NCI-H2171 treated with DMSO at 0.1 percent for 48 hours (cell line): ENCODE data around the gene TMEM61.

Experiments used
- DNase-seq: peaks from one replicate; lab custom pipeline; 2025; lab: John Stamatoyannopoulos, UW

The TMEM61 gene

DNA sequence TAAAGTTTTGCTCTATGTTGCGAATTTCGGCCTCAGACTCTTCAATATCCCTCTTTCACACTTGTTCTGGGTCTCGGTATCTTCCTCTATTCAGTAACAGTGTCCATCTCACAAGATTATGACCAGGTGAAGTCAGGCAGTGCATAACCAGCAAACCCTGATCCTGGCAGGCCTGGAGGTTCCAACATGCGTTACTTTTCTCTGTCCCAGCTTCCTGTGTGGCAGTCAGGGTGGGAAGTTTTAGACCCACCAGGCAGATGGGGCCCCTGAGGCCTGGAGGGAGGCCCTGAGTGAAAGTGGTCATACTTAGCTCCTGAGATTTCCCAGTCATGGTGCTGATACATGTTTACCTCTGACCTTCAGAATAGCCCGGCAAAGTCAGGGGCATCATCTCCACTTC is 5.1 kb downstream of the TMEM61 start:
- DNase-seq = no peak

DNA sequence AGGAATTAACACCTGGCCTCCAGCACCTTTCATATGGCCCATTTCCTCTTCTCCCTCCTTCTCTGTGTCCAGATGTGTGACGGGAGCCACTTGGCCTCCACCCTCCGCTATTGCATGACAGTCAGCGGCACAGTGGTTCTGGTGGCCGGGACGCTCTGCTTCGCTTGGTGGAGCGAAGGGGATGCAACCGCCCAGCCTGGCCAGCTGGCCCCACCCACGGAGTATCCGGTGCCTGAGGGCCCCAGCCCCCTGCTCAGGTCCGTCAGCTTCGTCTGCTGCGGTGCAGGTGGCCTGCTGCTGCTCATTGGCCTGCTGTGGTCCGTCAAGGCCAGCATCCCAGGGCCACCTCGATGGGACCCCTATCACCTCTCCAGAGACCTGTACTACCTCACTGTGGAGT is 5.6 kb downstream of the TMEM61 start:
- DNase-seq = no peak

DNA sequence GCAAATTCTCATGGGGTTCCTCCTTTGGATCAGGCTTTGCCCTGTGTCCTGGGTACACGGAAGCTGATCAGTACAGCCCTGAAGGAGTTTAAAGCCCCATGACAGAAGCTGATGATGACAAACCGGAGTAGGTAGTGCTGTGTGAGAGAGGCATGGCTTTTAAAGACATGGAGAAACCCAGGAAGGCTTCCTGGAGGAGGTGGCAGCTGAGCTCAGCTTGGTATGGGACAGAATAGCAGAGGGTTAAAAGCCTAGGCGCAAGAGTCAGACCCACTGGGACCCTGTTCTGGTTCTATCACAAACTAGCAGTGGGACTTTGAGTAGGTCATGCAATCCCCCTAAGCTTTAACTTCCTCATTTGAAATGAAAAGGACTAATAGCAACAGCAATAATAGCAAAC is 6.1 kb downstream of the TMEM61 start:
- no peak for DNase-seq

DNA sequence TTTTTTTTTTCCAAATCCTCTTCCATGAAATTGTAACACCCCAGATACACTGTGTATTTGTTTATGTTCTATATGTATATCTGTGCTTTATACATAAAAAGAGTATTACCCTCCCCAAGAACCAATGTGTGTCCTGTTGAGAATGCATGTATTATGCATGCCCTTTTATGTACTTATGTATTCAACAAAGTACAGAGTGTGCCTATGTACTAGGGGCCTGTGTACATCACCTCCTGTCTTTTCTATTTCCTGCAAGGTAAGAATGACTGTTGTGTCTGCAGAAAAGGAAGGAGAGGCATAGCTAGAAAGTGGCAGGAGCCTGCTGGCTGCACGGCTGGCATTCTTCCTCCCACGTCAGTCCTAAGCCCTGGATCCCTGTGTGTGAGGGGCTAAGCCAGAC is 7.0 kb downstream of the TMEM61 start:
- DNase-seq = no peak

DNA sequence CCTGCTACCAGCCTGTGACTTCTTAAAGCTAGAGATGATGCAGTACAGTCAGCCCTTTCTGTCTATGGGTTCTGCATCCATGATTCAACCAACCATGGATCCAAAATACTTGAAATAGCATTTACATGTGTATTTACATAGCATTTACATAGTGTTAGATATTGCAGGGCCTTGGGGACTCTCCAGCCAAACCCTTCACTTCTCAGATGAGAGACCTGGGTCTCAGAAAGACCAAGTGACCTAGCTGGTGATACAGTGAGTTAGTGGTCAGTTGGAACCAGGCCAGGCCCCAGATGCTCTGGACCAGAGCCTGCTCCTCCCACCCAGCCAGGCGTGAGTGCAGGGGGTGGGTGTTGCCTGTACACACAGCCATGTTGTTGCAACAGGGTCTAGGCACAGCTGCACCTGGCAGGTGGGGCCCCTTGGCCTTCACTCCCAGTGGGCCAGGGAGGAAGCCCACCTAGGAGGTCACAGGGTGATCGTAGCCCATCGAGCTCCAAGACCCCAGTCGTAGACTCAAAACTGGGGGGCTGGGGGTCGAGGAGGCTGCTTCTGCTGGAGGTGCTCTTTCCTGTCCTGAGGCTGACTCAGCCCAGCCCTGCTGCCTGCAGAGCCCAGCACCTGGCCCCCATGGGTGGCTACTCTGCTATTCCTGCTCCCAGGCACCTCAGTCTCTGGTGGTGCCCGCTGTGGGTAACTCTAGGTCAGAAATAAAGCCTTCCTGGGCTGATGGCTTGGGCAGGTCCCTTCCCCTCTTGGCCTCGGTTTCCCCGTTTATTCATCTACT is 7.7 kb downstream of the TMEM61 start:
- DNase-seq = no peak

DNA sequence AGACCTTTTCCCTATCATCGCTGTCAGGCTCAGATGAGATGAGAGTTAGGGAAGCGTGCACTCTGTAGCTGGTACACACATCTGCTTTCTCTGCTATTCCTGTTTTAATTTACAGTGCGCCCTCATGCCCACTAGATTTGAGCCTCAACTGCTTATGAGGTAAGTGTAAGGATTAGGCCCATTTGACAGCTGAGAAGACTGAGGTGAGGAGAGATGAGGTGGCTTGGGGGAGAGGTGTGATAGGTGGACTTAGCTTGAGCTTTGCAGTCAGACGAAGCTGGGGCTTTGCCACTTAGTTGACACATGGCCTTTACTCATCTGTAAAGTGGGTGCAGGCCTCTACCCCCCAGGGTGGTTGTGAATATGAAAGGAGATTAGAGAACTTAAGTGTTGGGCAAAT is 8.5 kb downstream of the TMEM61 start:
- DNase-seq = no peak

DNA sequence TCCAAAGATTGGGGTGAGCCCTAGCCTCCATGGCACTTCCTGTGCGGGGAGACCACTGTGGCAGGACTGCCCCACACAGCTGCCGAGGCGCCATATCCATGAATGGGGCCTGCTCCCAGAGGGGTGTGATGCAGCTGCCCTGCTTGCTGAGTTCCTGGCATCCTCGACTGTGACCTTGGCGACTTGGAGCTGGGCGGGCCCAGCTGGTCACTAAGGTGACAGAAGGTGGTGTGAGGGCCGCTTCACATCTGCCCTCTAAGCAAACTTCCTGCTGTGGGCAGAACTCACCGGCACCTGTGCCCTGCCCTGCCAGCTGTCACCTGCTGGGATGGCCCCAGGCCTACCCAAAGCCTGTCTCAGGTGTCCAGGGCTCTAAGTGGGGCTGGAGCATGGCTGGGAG is 9.0 kb downstream of the TMEM61 start:
- peak; percentile 41 for DNase-seq

DNA sequence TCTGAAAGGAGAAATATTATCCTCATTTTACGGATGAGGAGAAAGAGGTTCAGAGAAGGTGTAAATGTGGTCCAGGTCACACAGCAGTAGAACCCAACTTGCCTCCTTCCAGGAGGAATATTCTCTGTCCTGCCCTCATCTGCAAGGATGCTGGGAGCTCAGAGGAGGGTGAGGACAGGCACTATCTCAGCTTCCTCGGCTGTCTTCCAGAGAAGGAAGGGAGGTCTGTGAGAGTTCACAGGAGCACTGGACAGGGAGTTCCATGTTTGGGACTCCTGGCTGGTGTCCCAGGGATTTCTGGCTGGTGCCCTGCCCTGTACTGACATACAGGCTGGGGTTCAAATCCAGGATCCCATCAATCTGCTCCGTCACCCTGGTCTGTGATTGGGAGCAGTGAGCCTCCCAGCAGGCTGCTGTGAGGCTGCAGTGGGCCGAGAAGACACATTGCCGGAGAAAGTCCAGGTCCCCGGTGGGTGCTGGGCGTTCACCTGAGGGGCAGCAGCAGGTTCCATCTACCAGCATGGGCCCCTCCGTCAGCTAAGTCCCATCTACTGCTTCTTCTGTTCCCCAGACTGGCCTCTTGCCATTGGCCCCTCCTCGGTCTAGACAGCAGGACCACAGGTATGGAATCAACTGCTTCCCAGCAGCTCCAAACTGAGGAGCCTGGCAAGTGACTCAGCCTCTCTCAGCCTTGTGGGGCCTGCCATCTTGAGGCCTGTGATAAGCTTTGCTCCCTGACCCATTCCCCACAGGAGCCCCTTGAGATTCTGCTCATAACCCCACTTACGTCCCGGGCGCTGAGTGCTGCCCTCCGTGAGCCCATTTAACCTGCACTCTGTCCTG is 9.8 kb downstream of the TMEM61 start:
- no peak for DNase-seq

DNA sequence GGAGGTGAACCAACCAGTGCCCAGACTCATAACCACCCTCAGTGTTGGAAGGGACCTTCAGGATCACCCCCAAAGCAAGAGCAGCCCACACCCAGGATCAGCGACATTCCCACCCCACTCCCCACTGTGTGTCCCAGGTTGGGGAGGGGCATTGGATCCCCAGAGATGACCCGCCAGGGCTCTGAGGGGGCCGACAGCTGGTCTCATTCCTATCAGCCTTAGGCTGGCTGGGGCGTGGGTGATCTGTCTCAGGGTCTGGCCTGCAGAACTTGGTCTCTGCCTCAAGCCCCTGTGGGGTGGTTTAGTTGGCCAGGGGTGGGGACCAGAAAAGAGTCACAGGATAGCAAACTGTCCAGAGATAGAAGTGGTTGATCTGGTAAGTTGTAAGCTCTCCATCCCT is 10.5 kb downstream of the TMEM61 start:
- no peak for DNase-seq

DNA sequence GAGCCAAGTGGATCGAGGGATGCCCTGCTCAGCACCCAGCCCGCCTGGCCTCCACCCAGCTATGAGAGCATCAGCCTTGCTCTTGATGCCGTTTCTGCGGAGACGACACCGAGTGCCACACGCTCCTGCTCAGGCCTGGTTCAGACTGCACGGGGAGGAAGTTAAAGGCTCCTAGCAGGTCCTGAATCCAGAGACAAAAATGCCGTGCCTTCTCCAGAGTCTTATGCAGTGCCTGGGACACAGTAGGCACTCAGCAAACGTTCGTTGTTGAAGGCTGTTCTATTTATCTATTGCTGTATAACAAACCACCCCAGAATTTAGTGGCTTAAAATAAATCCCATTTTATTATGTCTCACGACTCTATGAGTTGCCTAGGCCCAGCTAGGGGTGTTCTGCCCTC is 11.5 kb downstream of the TMEM61 start:
- DNase-seq = no peak

DNA sequence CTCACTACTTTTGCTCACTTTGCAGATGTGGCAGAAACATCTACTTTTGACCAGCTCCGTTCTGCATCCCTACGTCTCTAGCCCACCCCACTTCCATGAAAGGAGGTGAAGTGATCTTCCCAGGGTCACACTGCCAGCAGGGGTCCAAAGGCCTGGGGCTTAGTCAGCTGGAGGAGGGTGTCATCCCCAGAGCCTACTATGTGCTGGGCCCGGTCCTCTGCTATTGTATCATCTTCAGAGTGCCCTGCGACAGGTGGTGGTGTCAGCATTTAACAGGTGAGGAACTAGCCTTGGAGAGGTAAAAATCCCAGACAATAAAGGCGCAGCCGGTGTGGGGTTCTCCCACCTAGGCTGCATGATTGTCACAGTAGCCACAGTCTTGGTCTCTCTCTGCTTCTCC is 12.7 kb downstream of the TMEM61 start:
- no peak for DNase-seq

DNA sequence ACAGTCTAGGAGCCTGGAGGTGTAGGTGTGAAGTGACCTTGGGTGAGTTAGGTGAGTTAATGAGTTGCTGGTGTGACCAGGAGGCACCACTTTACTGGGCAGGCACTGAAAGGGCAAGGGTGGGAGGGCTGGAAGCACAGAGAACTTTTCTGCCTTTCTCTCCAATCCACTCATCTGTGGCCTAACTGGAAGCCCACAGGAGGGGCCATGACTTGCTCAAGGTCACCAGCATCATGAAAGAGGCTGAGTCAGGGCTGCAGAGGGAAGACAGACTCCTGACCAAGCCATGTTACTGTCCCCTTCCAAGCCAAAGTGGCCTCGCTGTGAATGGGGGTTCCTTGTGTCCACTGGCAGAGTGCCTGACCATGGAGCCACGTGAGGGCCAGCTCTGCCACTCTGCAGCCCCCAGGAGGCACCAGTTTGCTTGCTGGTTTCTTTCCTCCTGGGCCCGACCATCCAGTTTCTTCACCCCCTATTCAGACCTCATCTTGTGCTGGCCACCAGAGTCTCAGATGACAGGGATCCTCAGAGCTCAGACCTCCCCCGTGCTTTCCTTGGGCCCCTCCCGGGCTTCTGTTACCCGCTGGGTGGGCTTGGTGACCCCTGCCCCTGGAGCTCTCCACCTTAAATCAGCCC is 14.0 kb downstream of the TMEM61 start:
- no peak for DNase-seq

DNA sequence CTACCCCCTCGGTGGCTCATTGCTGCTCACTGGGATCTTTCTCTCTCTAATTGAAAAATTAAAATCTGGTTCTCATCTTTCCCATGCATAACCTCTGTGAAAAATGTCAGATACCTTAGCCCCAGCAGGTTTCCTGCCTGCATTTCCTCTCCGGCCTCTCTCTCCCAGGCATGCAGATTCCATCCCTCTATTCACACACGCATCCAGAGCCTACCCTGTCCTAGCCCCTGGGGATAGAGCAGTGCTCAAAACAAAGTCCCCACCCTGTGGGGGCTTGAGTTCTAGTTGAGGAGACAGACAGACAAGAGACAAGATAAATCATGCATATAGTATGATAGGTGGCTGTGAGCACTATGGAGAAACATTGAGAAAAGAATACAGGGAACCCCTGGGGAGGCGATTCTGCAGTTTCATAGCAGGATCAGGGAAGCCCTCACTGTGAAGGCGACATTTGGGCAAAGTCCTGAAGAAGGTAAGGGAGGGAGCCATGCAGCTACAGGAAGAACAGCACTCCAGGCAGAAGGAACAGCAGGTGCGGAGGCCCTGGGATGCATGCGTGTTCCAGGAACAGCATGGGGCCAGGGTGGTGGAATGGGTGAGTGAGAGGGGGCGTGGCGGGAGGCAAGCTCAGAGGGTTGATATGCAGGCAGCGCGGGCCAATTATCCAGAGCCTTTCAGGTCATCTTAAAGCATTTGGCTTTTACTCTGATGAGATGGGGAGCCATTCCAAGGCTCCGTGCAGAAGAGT is 14.8 kb downstream of the TMEM61 start:
- no peak for DNase-seq

DNA sequence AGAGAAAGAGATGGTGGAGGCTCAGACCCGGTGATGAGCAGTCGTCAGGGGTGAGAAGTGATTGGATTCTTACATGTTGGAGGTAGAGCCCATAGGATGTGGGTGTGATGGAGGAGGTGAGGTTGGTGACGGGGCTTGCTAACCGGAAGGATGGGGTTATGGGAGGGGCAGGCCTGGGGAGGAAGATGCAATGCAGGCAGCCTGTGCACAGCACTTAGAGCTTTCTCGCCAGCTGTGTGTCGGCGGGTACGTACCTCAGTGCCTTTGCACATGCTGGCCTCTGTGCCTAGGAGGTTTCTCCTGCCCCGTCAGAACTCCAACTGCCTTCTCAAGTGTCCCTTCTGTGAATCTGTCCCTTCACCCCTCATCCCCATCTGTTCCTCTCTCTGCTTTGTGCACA is 15.4 kb downstream of the TMEM61 start:
- no peak for DNase-seq

DNA sequence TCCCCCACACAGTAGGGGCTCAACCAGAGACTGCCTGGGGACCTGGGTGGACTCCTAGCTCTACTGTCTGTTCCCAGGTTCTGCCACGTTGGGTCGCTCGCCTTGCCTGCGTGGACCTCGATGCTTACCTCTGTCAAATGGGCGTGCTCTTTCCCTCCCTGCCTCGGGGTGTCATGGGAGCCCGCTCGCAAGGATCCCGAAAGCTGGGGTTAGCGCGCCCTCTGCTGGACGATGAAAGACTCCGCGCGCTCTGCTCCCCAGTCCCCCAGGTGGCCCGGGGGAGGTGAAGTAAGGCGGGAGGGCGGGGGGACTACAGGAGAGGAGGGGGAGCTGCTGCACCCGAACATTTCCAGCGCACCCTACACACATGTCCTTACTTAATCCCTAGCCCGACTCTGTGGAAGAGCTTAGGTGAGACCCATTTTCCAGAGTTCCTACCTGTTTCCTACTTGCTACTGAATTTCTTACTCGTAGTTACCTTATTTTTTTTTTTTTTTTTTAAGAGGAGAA is 16.0 kb downstream of the TMEM61 start:
- peak; percentile 69 for DNase-seq

DNA sequence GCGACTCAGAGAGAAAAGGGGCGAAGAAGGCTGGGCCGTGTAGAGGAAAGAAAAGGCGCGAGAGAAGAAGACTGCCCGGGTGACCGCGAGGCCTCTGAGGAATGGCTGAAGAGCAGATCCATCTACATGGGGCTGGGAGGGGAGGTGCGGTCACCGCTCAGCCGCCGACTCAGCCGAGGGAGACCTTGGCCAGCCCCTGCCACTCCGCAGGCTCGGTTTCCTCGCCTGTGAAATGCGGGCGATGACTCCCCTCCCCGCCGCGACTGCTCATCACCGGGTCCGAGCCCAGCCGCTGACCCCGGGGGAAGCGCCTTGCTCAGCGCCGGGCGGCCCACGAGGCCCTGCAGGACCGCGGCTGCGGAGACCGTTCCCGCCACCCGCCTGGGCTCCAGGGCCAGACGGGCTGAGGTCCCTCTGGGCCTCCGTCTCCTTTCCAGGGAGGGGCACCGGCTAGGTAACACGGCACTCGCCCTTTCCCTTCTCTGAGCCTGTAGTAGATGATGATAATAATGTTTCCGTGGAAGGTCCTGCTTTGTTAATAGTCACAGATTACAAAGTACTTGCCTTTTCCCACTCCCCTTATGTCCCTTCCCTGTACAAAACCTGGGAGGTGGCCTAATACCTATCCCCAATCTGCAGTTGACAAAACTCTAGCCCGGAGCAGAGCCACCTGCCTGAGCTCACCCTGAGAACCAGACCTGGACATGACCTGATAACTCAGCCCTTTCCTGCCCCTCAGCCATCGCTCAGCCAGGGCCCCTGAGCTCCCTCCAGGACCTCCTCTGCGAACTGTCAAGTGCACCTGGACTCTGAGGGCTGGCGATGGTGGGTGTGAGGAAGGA is 16.7 kb downstream of the TMEM61 start:
- DNase-seq = no peak

DNA sequence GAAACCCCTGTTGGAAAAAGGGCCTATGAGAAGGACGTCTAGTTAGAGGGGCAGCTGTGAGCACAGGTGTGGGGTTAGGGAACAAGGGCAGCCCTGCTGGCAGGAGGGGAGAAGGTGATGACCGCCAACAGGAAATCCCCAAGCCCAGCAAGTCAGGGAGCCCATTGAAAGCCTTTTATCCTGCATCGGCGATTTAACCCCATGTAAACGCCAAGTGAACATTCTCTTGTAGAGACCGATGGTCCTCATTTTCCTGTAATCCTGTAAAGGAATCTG is 17.2 kb downstream of the TMEM61 start:
- no peak for DNase-seq

DNA sequence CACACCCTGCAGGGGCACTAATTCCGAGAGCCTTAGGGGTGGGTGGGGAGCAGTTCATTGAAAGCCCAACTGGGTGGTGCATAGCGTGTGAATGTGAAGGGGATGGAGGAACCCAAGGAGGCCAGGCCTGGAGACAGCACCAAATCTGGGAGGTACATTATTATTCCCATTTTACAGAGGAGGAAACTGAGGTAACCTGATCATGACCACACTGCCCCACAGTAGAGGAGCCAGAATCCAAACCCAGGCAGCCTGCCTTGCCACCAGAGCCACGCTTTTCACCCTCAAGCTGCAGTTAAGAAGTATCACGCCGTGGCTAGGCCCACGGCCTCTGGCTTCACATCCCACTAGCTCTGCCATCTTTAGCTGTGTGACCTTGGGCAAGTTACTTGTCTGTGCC is 17.7 kb downstream of the TMEM61 start:
- no peak for DNase-seq

DNA sequence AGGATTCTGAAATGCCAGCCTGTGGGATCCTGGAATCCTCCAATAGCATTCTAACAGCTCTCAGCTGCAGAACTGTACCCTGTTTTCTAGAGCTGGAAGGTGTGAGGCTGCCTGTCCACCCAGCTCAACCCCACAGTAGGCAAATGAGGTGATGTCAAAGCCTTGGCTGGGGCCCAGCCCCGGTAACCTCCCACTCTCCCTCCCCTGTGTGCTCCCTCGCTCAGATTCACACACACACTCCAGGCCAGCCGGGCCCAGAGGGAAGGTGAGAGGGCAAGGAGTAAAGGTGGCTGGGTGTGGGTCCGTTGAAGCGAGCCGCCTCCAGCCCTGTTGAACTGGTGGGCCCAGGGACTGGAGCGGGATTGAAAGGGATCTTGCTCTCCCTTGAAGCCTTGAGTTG is 18.2 kb downstream of the TMEM61 start, which contains the start of gene BSND:
BSND (plus strand) TSS at position 257 of the 400 bp plus-strand sequence. CDS start 254 bp downstream, outside the sequence.
- DNase-seq = no peak

DNA sequence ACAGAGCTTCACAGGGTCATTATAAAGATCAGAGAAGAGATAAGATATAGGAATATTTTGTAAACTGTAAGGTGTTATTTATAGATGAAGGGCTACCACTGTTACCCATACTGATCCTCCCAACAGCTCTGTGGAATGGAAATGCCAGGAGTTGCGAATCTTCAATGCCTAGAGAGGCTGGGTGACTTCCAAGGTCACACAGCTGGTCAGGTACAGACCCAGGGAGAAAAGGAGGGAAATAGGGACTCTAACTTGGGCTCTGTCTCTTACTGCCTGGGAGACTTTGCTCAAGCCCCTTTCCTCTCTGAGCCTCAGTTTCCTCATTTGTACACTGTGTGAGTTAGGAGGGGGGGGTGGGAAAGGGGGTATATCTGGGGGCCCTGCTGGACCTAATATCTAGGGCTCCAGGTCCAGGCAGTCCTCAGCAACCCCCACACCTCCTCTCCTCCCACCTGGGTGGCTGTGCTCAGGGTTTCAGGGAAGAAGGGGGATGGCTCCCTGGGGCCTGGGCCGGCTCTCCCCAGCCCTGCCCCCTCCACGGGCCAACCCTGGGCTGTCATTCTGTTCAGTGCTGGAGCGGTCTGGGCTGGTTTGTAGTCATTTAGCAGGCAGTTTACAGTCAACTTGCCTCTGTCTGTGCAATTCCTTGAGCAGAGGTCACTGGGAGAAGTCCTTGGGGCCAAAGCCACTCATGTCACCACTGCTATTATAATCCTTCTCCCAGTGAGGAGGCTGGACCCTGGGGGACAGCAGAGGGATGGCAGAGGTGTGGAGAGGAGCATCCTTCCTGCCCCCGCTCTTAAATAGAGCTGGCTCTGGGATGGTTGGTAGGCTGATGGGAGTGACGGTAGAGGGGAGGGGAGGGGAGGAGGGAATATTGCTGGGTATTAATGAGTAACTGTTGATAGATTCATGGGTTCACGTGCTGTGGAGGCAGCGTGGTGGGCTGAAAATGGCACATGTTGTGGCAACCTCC is 20.0 kb downstream of the TMEM61 start:
- no peak for DNase-seq
